Measurements from ENCODE around the gene CLASRP.

The CLASRP gene

GRCh38 chr19:45090034-45090433 is 51.2 kb downstream of the CLASRP start:
- DNase-seq: no peak

DNA sequence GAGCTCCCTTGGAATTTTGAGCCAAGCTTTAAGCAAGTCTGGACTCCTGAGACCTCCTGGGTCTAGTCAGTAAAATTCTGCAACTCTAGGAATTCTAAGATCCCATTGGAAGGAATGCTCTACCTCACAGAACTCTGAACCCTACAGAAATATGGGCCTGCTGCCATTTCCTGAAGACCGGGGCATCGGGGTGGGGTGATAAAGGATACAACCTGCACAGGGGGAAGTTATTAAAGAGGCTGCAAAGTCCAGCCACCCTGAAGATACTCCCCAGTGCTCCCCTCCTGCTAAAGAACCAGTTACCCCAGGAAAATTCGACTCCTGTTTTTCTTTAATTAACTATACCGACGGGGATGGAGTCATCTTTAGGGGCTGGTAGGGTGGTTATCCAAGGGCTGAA is 51.8 kb downstream of the CLASRP start:
- DNase-seq: no peak

GRCh38 chr19:45091031-45091923 is 52.4 kb downstream of the CLASRP start:
- DNase-seq: peak; percentile 96

DNA sequence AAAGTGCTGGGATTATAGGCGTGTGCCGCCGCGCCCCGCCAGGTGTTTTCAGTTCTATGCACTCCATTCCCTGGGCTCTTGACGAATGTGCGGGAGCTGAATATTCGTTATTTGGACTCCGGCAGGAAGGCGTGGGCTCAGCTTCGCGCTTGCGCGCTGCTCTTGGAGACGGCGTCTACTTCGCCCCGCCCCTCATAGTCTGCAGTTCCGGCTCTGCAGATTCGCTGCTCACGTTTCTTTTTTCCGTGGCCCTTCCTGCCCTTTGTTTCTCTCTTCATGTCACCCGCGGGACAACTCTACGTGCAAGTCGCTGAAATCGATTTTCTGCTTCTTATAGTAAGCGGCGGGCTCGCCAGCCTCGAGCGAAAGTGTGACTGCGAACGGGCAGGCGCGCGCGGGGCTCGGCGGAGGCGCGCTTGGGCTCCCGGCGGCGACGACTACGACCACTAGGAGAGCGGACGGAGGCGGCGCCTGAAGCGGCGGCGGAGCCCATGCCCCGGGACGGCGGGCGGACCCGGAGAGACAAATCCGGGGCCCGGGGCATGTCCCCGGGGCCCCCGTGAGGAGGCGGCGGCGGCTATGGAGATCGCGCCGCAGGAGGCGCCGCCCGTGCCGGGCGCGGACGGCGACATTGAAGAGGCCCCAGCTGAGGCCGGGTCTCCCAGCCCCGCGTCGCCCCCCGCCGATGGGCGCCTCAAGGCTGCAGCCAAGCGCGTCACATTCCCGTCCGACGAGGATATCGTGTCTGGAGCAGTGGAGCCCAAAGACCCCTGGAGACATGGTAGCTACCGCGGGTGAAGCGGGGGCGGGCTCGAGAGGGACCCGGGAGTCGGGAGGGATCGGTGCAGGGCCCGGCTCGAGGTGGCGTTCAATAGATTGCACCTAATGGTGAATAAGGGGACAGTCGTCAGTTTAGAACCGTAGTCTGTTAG is 54.2 kb downstream of the CLASRP start, which contains the start of gene PPP1R37:
Gene PPP1R37, plus strand, starts transcription at position 433 of the 932 bp plus-strand sequence. Its CDS starts 147 bp downstream, at position 580.
- peak; percentile 95 to 96 for DNase-seq

DNA sequence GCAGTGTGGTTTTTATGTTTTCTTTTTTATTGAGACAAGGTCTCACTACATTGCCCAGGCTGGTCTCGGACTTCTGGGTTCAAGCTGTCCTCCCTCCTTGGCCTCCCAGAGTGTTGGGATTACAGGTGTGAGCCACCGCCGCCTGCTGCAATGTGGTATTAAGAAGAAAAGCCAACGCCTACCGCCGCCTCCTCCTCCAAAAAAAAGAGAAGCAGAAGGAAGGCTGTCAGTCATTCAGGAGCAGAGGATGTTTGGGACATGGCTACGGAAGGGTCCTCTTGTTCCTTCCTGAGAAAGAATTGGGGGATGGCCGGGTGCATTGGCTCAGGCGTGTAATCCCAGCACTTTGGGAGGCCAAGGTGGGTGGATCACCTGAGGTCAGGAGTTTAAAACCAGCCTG is 55.3 kb downstream of the CLASRP start:
- no peak for DNase-seq

GRCh38 chr19:45094707-45095106 is 55.9 kb downstream of the CLASRP start:
- DNase-seq: no peak

GRCh38 chr19:45095496-45096413 is 56.9 kb downstream of the CLASRP start:
- DNase-seq: no peak

GRCh38 chr19:45096700-45097099 is 57.9 kb downstream of the CLASRP start:
- DNase-seq: no peak

GRCh38 chr19:45097450-45097775 is 58.6 kb downstream of the CLASRP start:
- DNase-seq: no peak

- no peak for DNase-seq
These were observed 59.1 kb downstream of the CLASRP start for GRCh38 chr19:45097776-45098520.

DNA sequence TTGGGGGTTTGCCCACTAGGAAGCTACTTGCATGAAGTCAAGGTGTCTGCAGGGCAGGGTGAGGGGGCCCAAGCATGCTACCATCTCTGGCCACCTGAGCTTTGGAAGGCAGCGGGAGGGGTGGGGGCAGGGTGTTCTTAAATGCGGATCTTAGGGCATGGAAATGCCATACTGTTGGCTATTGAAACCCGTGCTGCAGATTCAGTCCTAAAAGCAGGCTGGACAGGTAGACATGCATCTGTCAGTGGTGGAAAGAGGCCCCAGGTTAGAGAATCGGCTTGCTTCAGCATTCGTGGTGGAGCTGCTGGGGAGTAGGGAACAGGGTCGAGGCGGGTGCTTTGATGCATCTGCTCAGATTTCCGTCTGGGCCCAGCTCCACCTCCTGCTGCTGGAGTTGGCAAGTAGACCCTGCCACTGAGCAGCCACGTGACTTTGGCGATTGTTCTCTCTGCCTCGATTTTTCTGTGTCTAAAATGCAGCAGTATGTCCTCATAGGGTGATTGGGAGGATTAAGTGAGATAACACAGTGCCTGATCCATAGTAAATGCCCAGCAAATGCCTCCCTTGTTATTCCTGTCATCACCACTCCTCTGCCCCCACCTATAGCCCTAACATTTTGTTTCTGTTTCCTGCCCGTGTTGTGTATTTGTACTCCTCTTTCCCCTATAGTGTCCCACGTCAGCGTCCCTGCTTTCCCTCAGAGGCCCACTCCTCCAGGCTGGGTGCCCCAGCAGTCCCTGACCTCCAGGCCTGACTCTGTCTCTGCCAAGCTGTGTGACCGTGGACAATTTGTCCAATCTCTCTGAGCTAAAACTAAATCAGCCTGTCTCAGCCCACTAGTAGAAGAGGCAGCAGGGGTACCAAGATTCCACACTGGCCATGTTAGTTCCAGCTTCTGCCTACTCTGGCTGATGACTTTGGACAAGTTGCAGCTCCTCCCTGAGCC is 59.9 kb downstream of the CLASRP start:
- no peak for DNase-seq

DNA sequence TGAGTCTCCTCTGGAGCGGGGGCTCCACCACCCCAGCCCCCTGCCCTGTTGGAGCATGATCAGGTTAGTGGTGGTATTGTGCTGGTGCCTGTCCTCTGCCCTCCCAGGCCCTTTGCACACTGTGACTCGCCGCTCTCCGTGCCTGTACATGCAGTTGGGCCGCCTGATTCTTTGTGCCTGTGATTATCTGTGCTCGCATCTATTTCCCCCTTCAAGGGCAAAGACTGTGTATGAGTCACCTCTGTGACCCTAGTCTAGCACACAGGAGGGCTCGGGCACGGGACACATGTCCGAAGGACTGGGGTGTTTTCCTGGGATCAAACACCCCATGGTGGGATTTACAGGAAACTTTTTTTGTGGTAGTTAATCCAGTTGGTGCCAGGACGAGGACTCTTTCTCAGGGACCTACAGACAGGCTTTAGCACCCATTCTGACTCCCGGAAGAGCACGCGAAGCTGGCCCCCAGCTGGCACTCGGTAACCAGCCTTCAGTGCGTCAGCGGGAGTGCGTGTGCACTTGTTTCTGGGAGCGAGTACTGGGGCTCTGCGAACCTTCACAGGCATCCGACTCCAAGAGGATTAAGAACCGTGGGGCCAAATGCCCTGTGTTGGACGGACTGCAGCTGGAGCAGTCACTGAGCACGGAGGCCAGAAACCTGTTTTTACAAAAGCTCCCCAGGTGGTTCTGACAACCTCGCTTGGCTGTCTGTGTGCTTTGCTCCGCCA is 60.8 kb downstream of the CLASRP start:
- no peak for DNase-seq

DNA sequence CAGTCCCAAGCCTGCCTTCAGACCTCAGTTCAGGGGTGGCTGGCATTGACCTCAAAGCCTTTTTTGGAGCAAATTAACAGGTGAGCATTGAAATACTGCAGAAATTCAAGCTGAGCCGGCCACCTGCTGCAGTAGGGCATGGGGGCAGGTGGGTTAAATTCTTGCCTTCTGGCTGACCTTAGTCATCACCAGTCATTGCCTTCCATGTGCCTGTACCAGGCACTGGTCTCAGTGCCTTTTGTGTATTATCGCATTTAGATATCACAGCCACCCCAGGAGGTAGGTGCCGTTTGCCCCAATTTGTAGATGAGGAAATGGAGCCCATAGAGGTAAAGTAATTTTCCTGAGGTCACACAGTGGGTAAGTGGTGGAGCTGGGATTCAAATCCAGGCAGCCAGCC is 61.4 kb downstream of the CLASRP start:
- no peak for DNase-seq

- DNase-seq: no peak
These were observed 62.0 kb downstream of the CLASRP start for GRCh38 chr19:45100846-45101252.

DNA sequence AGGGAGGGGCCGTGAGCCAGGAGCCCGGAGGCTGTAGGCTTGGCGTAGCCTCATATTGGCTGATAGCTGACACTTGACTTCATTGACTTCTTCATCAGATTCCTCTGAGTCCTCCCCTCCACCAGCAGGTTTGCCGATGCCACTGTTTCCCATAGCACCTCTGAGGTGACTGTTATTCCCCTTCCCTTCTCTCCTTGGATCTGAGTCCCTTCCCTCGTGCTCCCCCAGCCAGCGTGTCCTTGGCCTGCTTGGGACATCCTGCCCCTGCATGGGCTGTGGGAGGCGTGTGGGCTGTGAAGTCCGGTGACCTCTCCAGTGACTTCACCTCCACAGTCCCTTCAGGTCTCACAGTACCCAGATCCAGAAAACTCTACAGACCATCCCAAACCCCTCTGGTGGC is 63.0 kb downstream of the CLASRP start:
- no peak for DNase-seq

- no peak for DNase-seq
These were observed 63.6 kb downstream of the CLASRP start for GRCh38 chr19:45102481-45102880.

- no peak for DNase-seq
These were observed 64.3 kb downstream of the CLASRP start for GRCh38 chr19:45103156-45103507.

GRCh38 chr19:45103508-45104319 is 64.9 kb downstream of the CLASRP start:
- DNase-seq: peak in 1 of 2 experiments; percentile 17

Data from SHP77 (cell line).